Measurements from ENCODE around the gene DNAH10.

- TF ChIP-seq TCF4 (CRISPR knock-in tag; IDR thresholded peaks at IDR 0.05; ENCODE audit: borderline replicate concordance) = no peak
- TF ChIP-seq BACH2 (CRISPR knock-in tag; IDR thresholded peaks at IDR 0.05; ENCODE audit: borderline replicate concordance) = no peak
- TF ChIP-seq ZFP30 (CRISPR knock-in tag; IDR thresholded peaks at IDR 0.05) = no peak
- no peak for TF ChIP-seq RARB (CRISPR knock-in tag; IDR thresholded peaks at IDR 0.05)
- no peak for TF ChIP-seq PATZ1 (CRISPR knock-in tag; IDR thresholded peaks at IDR 0.05; ENCODE audit: borderline replicate concordance)
- TF ChIP-seq, protein P1, sequence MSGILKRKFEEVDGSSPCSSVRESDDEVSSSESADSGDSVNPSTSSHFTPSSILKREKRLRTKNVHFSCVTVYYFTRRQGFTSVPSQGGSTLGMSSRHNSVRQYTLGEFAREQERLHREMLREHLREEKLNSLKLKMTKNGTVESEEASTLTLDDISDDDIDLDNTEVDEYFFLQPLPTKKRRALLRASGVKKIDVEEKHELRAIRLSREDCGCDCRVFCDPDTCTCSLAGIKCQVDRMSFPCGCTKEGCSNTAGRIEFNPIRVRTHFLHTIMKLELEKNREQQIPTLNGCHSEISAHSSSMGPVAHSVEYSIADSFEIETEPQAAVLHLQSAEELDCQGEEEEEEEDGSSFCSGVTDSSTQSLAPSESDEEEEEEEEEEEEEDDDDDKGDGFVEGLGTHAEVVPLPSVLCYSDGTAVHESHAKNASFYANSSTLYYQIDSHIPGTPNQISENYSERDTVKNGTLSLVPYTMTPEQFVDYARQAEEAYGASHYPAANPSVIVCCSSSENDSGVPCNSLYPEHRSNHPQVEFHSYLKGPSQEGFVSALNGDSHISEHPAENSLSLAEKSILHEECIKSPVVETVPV (CRISPR knock-in tag; IDR thresholded peaks at IDR 0.05) = no peak
- no peak for TF ChIP-seq SNAI2 (CRISPR knock-in tag; IDR thresholded peaks at IDR 0.05)
- no peak for TF ChIP-seq ZFP3 (CRISPR knock-in tag; IDR thresholded peaks at IDR 0.05)
- no peak for TF ChIP-seq CREB5 (CRISPR knock-in tag; IDR thresholded peaks at IDR 0.05; ENCODE audit: low read depth)
- TF ChIP-seq ZNF8 (CRISPR knock-in tag; IDR thresholded peaks at IDR 0.05) = no peak
Observed at GRCh38 chr12:123923927-123924326, 161.8 kb downstream of the DNAH10 start.
